Activated CD8-positive, alpha-beta memory T cell treated with anti-CD3 and anti-CD28 coated beads, Interleukin-2, amount 10 ng/mL, durations not matched to agents 7 days and 5 days (primary cell): ENCODE results near the gene PLBD1. TPM values are rescaled to one million over a fixed set of nuclear protein-coding genes. Genes with fewer than 3 reads are reported as not detected.

ENCODE experiments used
- ATAC-seq: fragments of 150-1000 bp; cut with Tn5 transposase; one replicate; pipeline ENCODE4 v1.10.0; 2021; ENCODE audit warnings: moderate library complexity
- CTCF ChIA-PET: fragments of 350-600 bp; sonication (Branson Sonifier 250); formaldehyde crosslinking; loops from one replicate; lab custom pipeline; 2021; ENCODE audit warnings: antibody characterized with exemption; lab: Charles Lee
- DNase-seq: peaks from one replicate; pipeline ENCODE4 v3.0.0-alpha.2; 2020
- H3K27ac Mint-ChIP-seq: one replicate; pipeline ENCODE4 v1.8.0; 2021; ENCODE audit warnings: mild to moderate bottlenecking, mixed read lengths
- H3K27me3 Mint-ChIP-seq: one replicate; pipeline ENCODE4 v1.8.0; 2021; ENCODE audit warnings: mixed read lengths
- H3K36me3 Mint-ChIP-seq: one replicate; pipeline ENCODE4 v1.8.0; 2021; ENCODE audit warnings: mild to moderate bottlenecking, mixed read lengths
- H3K4me1 Mint-ChIP-seq: one replicate; pipeline ENCODE4 v1.8.0; 2021; ENCODE audit warnings: mixed read lengths
- H3K4me3 Mint-ChIP-seq: one replicate; pipeline ENCODE4 v1.8.0; 2021; ENCODE audit warnings: mild to moderate bottlenecking, moderate library complexity, mixed read lengths
- H3K9me3 Mint-ChIP-seq: one replicate; pipeline ENCODE4 v1.8.0; 2022; ENCODE audit warnings: low read depth, mixed read lengths
- total RNA-seq, 2 experiments: library from RNA; stranded (reverse); gene quantifications; one replicate each; pipeline ENCODE4 v1.2.3, GENCODE V29; 2021

Gene PLBD1
- total RNA-seq, 2 experiments from 2014 or later, result not detected

DNA sequence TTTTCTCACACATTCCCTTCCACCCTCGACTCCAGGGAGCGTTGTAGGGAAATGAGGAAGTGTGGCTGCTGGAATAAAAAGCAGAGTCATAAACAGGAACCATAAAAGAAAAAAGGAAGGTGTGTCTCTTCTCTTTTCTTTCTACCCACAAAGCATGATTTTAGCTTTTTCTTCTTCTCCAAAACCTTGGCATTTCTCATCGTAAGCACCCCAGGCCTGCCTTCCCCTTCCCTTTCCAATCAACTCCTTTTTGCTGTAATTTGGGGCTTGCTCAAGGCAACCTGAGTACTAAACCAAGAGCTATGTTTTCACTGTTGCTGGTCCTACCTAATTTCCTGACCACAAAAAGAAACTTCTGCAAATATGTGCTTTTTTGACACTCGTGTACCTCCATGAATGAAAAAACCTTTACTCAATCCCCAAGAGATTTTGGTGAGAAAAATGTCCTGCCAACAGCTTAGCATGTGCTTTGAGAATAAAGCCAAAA lies 9.2 kb downstream of the PLBD1 start:
- DNase-seq, result no peak
- Mint-ChIP-seq H3K27ac (no peak overlapping the region), H3K36me3 (no peaks in the 10 kb centered on the region), H3K27me3 (no peaks in the 10 kb centered on the region), H3K4me3 (no peak overlapping the region), H3K4me1 (peaks cover 6% of the 10 kb centered on the region), H3K9me3 (no peaks in the 10 kb centered on the region)
- no peak for ATAC-seq
- CTCF ChIA-PET, result no interaction called here

DNA sequence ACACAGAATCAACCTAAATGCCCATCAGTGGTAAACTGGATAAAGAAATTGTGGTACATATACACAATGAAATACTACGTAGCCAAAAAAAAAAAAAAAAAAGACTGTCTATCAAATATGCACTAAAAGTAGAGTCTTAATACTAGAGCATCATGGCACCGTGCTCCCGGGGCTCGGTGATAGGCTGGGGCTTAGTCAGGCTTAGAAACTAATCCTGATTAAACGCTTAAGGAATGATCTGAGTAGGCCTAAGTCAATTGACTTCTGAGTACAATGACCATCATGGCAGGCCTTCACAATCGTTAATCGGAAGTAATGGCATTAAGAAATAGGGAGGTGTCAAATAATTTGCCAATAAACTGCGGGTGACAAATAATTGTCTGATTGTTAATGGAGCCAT lies 9.7 kb downstream of the PLBD1 start:
- H3K27ac Mint-ChIP-seq, result no peak overlapping the region
- no peaks in the 10 kb centered on the region for H3K9me3 Mint-ChIP-seq
- CTCF ChIA-PET, result no interaction called here
- no peak overlapping the region for H3K4me3 Mint-ChIP-seq
- H3K36me3 Mint-ChIP-seq, result no peaks in the 10 kb centered on the region
- ATAC-seq (no peak), DNase-seq (no peak)
- H3K4me1 Mint-ChIP-seq, result peaks cover 6% of the 10 kb centered on the region
- H3K27me3 Mint-ChIP-seq, result no peaks in the 10 kb centered on the region

- Mint-ChIP-seq H3K9me3 (no peaks in the 10 kb centered on the region), H3K36me3 (no peaks in the 10 kb centered on the region), H3K27ac (no peak overlapping the region), H3K4me3 (no peak overlapping the region), H3K27me3 (no peaks in the 10 kb centered on the region), H3K4me1 (no peaks in the 10 kb centered on the region)
- ATAC-seq (no peak), DNase-seq (no peak)
- CTCF ChIA-PET, result interaction anchor here (1.4 kb wide), 1 partner anchor 15 kb away, joined by 3 read pairs; no protein-coding TSS in a partner anchor
Observed at GRCh38 chr12:14554281-14555007, 13.2 kb downstream of the PLBD1 start.

DNA sequence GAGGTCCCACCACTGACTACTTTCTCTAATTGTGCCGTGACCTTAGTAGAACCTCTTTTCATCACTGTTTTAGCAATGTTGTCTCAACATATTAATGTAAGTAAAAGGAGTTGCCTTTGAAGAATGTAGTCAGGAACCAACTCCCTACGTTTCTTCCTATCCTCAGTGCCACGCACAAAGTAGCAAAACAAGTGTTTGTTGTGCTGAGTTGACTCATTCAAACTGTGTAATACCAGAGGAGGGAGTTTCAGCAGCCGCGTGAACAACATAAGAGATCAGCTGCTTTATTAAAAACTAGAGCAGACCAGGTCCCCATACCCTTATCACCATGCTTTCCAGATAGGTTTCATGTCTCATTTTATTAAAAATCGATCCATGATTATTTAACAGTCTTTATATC lies 19.1 kb downstream of the PLBD1 start:
- Mint-ChIP-seq H3K9me3 (no peaks in the 10 kb centered on the region), H3K4me1 (no peaks in the 10 kb centered on the region), H3K4me3 (no peak overlapping the region), H3K36me3 (no peaks in the 10 kb centered on the region), H3K27me3 (peaks cover 6% of the 10 kb centered on the region), H3K27ac (no peak overlapping the region)
- CTCF ChIA-PET, result no interaction called here
- DNase-seq (no peak), ATAC-seq (no peak)

- no peaks in the 10 kb centered on the region for H3K9me3 Mint-ChIP-seq
- no peaks in the 10 kb centered on the region for H3K36me3 Mint-ChIP-seq
- no peak overlapping the region for H3K4me3 Mint-ChIP-seq
- DNase-seq (no peak), ATAC-seq (no peak)
- CTCF ChIA-PET, result no interaction called here
- peaks cover 6% of the 10 kb centered on the region for H3K27me3 Mint-ChIP-seq
- H3K27ac Mint-ChIP-seq, result no peak overlapping the region
- H3K4me1 Mint-ChIP-seq, result no peaks in the 10 kb centered on the region
Observed at GRCh38 chr12:14547571-14547970, 20.1 kb downstream of the PLBD1 start.

GRCh38 chr12:14545144-14546124 lies 22.2 kb downstream of the PLBD1 start:
- Mint-ChIP-seq H3K27me3 (peaks cover 6% of the 10 kb centered on the region), H3K4me3 (no peak overlapping the region), H3K36me3 (no peaks in the 10 kb centered on the region), H3K4me1 (no peaks in the 10 kb centered on the region), H3K9me3 (no peaks in the 10 kb centered on the region), H3K27ac (no peak overlapping the region)
- CTCF ChIA-PET, result no interaction called here
- ATAC-seq (no peak), DNase-seq (no peak)

DNA sequence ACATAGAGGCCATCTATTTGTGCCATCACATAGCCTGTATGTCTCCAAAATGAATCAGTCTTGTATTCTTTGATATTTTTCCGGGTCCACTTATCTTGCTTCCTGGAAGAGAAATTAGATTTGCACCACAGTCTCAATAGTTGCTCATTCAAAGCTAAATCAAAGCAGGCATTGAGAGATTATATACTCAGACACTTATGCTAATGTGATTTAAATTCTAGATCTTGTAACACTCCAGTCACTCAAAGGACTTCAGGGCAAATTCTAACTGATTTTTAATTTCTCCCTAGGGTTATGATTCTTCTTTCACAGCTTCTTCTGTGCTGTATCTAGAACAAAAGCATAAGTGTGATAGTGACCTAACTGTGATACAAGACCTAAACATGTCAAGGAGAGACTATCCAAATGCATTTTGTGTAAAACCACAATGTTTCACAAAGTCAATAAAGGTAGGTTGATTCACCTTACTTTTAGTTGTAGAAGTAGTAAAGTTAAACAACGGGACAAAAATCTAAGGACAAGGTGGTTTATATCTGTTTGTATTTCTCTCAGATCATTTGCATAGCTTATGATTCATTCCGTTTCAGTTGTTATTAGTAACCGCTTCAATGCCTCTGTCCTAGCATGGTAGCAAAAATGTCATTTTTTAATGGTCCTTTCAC lies 26.8 kb downstream of the PLBD1 start:
- ATAC-seq (no peak), DNase-seq (no peak)
- Mint-ChIP-seq H3K27ac (no peak overlapping the region), H3K36me3 (no peaks in the 10 kb centered on the region), H3K4me3 (no peak overlapping the region), H3K27me3 (peaks cover 2% of the 10 kb centered on the region), H3K9me3 (no peaks in the 10 kb centered on the region), H3K4me1 (no peaks in the 10 kb centered on the region)
- CTCF ChIA-PET, result interaction anchor here (1.2 kb wide), 2 partner anchors 303 to 352 kb away, joined by 3 to 4 read pairs; no protein-coding TSS in a partner anchor

- H3K9me3 Mint-ChIP-seq, result no peaks in the 10 kb centered on the region
Observed at GRCh38 chr12:14537088-14537487, 30.6 kb downstream of the PLBD1 start.

GRCh38 chr12:14532152-14532551 lies 35.5 kb downstream of the PLBD1 start:
- peaks cover 9% of the 10 kb centered on the region for H3K27me3 Mint-ChIP-seq
- DNase-seq (no peak), ATAC-seq (no peak)
- no peaks in the 10 kb centered on the region for H3K9me3 Mint-ChIP-seq
- CTCF ChIA-PET, result no interaction called here
- H3K36me3 Mint-ChIP-seq, result no peaks in the 10 kb centered on the region
- no peaks in the 10 kb centered on the region for H3K4me1 Mint-ChIP-seq
- H3K4me3 Mint-ChIP-seq, result no peak overlapping the region
- no peak overlapping the region for H3K27ac Mint-ChIP-seq

More at GRCh38 chr12:14537088-14537487, 30.6 kb downstream of the PLBD1 start:
- Mint-ChIP-seq H3K27me3 (no peaks in the 10 kb centered on the region), H3K27ac (no peak overlapping the region), H3K4me1 (no peaks in the 10 kb centered on the region), H3K36me3 (no peaks in the 10 kb centered on the region), H3K4me3 (no peak overlapping the region)
- CTCF ChIA-PET, result interaction anchor here (0.7 kb wide), 1 partner anchor 62 kb away, joined by 3 read pairs; no protein-coding TSS in a partner anchor
- DNase-seq (no peak), ATAC-seq (no peak)

DNA sequence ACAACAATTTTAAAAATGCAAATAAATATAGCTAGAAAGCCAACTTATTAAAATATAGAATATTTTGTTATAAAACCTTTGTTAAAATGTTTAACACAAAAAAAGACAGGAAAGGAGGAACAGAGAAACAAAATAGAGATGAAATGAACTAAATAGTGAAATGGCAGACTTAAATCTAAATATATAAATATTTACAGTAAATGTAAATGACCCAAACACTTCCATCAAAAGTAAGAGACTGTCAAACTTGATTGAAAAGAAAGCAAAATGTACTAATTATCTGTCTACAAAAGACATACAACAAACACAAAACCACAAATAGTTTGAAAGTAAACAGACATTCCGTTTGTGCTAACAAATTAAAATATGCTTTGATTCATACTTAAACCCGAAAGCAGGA lies 41.7 kb downstream of the PLBD1 start:
- CTCF ChIA-PET, result no interaction called here
- DNase-seq, result no peak

GRCh38 chr12:14521822-14522221 lies 45.9 kb downstream of the PLBD1 start:
- ATAC-seq, result no peak
- no peak overlapping the region for H3K4me3 Mint-ChIP-seq
- H3K4me1 Mint-ChIP-seq, result no peaks in the 10 kb centered on the region
- CTCF ChIA-PET, result interaction anchor here (0.6 kb wide), 1 partner anchor 144 kb away, joined by 3 read pairs; no protein-coding TSS in a partner anchor
- DNase-seq, result no peak
- H3K27ac Mint-ChIP-seq, result no peak overlapping the region
- peaks cover 22% of the 10 kb centered on the region for H3K9me3 Mint-ChIP-seq
- H3K27me3 Mint-ChIP-seq, result peaks cover 6% of the 10 kb centered on the region
- peaks cover 7% of the 10 kb centered on the region for H3K36me3 Mint-ChIP-seq

More for the DNA sequence above, 41.7 kb downstream of the PLBD1 start:
- Mint-ChIP-seq H3K4me3 (no peak overlapping the region), H3K36me3 (peaks cover 7% of the 10 kb centered on the region), H3K4me1 (no peaks in the 10 kb centered on the region), H3K27ac (no peak overlapping the region), H3K9me3 (peaks cover 19% of the 10 kb centered on the region), H3K27me3 (peaks cover 16% of the 10 kb centered on the region)
- no peak for ATAC-seq

DNA sequence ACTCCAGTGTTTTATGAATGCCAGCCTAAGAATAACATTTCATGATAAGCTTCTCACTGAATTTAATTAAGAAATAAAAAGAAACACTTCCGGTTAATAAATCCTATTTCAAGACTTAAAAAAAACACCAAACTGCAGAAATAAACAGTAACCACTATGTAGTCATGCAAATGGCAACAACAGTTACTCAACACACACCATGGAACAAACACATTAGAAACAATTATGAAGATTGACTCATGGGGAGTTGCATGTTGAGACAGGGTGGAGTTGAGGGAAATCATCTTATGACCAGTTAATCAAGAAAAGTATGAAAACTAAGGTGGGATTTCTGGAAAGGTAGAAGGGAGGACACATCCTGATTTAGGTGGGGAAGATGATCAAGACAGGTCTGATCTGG lies 52.7 kb downstream of the PLBD1 start:
- DNase-seq (no peak), ATAC-seq (no peak)
- H3K4me1 Mint-ChIP-seq, result no peaks in the 10 kb centered on the region
- H3K27me3 Mint-ChIP-seq, result no peaks in the 10 kb centered on the region
- no peak overlapping the region for H3K27ac Mint-ChIP-seq
- CTCF ChIA-PET, result interaction anchor here (0.8 kb wide), 1 partner anchor 706 kb away, joined by 3 read pairs; the partner anchor contains the start of gene RERG
- no peak overlapping the region for H3K4me3 Mint-ChIP-seq
- H3K36me3 Mint-ChIP-seq, result no peaks in the 10 kb centered on the region
- peaks cover 2% of the 10 kb centered on the region for H3K9me3 Mint-ChIP-seq
